BLaER1 (cell line): ENCODE measurements around the gene ZWINT.
A peak's percentile ranks its signal among the peaks of the same experiment; 100 is the strongest.

Experiments
- H3K27ac ChIP-seq: shearing (Covaris generic); formaldehyde crosslinking; 2 replicates; pipeline ENCODE4 v1.8.1; 2022
- H3K27me3 ChIP-seq: shearing (Covaris generic); formaldehyde crosslinking; 2 replicates; pipeline ENCODE4 v1.8.1; 2022
- H3K36me3 ChIP-seq: shearing (Covaris generic); formaldehyde crosslinking; 2 replicates; pipeline ENCODE4 v1.8.1; 2022
- H3K4me1 ChIP-seq: shearing (Covaris generic); formaldehyde crosslinking; 2 replicates; pipeline ENCODE4 v1.8.1; 2022
- H3K4me2 ChIP-seq: shearing (Covaris generic); formaldehyde crosslinking; 2 replicates; pipeline ENCODE4 v1.8.1; 2022
- H3K4me3 ChIP-seq: shearing (Covaris generic); formaldehyde crosslinking; 2 replicates; pipeline ENCODE4 v1.8.1; 2022
- H3K9ac ChIP-seq: shearing (Covaris generic); formaldehyde crosslinking; 2 replicates; pipeline ENCODE4 v1.8.1; 2022
- H3K9me3 ChIP-seq: shearing (Covaris generic); formaldehyde crosslinking; 2 replicates; pipeline ENCODE4 v1.8.1; 2022
- H4K20me1 ChIP-seq: shearing (Covaris generic); formaldehyde crosslinking; 2 replicates; pipeline ENCODE4 v1.8.1; 2022
- Cebpa-rat ChIP-seq: shearing (Covaris generic); IDR thresholded peaks from 2 replicates; pipeline ENCODE4 v1.8.1; 2022

ZWINT gene, protein sequence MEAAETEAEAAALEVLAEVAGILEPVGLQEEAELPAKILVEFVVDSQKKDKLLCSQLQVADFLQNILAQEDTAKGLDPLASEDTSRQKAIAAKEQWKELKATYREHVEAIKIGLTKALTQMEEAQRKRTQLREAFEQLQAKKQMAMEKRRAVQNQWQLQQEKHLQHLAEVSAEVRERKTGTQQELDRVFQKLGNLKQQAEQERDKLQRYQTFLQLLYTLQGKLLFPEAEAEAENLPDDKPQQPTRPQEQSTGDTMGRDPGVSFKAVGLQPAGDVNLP

DNA sequence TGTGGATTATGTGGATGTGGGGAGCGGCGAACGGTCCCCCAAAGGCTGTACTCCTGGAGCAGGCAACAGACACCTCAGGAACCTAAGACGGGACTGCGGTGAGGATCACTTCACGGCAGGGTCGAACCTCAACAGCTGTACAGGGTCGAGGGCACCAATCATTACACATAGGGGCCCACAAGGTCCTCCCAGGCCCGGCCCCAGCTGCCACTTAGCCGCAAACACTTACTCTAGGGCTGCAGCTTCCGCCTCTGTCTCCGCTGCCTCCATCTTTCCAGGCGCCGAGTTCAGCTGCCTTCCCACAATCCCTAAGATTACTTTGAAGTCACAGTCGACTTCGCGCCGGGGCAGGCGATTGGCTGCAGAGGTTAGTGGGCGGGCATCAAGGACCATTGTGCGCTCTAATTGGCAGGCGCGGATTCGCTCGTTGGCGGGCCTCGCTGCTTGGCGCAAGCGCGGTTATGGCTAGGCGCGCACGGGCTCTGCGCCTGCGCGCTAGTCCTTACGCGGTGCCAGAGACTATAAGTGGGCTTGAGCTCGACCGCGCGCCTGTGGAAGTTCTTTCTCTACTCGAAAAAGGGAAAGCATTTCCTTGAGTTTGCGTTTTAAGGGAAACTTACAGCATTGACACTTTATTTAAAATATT lies at the start of gene ZWINT:
Gene ZWINT, minus strand, starts transcription at position 293 of the 646 bp plus-strand sequence. Its CDS starts 23 bp downstream, at position 270.
- Histone ChIP-seq H4K20me1 (no peaks in the 10 kb centered on the region), H3K4me3 (peak within 1 kb of the TSS; percentile 81), H3K9me3 (no peaks in the 10 kb centered on the region), H3K4me2 (peak within 1 kb of the TSS; percentile 94), H3K27ac (peak within 1 kb of the TSS; percentile 89), H3K9ac (peak within 1 kb of the TSS; percentile 92), H3K4me1 (peaks cover 38% of the 10 kb centered on the region), H3K36me3 (peaks cover 30% of the 10 kb centered on the region), H3K27me3 (no peaks in the 10 kb centered on the region)
- no peak for TF ChIP-seq Cebpa-rat

DNA sequence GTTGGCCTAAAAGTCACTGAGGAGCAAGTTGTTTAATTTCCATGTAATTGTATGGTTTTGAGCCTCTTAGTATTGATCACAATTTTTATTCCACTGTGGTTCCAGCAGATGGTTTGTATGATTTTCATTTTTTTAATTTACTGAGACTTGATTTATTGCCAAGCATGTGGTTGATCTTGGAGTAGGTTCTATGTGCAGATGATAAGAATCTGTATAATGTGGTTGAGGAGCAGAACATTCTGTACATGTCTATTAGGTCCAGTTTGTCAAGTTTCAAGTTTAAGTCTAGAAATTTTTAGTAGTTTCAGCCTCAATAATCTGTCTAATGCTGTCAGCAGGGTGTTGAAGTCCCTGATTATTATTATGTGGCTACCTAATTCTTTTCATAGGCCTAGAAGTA lies 22.7 kb upstream of the ZWINT start:
- Histone ChIP-seq H3K9ac (no peak overlapping the region), H4K20me1 (no peaks in the 10 kb centered on the region), H3K9me3 (no peaks in the 10 kb centered on the region), H3K36me3 (no peaks in the 10 kb centered on the region), H3K4me1 (no peaks in the 10 kb centered on the region), H3K27ac (no peak overlapping the region), H3K27me3 (no peaks in the 10 kb centered on the region), H3K4me2 (no peak overlapping the region), H3K4me3 (no peak overlapping the region)
- TF ChIP-seq Cebpa-rat: no peak

DNA sequence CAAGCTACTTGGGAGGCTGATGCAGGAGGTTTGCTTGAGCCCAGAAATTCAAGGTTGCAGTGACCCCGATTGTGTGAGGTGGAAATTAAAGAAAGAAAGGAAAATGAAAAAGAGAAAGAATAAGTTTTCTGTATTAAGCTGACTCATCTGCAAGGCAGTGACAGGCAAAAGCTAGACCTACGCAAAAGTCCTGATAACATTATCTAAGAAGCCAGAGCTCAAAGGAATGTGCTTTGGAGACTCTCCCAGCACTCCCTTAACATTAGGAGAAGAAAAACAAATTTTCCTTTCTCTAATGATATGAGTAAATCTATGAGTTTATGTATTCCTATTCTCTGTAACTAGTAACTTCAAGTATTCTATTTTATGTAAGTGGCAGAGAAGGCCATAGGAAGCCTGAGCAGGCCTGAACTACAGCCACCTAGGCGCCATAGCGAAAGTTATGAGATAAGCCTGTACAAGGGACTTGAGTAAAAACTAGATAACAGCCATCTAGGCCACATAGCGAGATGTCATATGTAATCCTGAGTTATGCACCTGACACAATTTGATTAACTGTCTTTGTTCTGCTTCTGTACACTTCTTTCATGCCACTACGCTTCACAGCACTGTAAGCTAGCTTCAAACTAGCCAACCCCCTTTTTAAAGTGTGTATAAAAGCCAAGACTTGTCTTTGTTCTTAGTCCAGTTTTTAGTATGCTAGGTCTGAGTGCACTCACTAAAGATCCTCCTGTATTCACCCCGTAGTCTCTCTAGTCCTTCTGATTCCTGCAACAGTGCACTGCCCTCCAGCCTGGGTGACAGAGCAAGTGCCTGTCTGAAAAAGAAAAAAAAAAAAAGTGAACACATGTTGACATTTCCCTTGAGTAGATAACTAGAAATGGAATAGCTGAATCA lies 9.4 kb upstream of the ZWINT start:
- Histone ChIP-seq H3K27ac (no peak overlapping the region), H4K20me1 (no peaks in the 10 kb centered on the region), H3K27me3 (no peaks in the 10 kb centered on the region), H3K9ac (no peak overlapping the region), H3K9me3 (peaks cover 31% of the 10 kb centered on the region), H3K4me1 (no peaks in the 10 kb centered on the region), H3K4me2 (no peak overlapping the region), H3K4me3 (no peak overlapping the region), H3K36me3 (no peaks in the 10 kb centered on the region)
- no peak for TF ChIP-seq Cebpa-rat

DNA sequence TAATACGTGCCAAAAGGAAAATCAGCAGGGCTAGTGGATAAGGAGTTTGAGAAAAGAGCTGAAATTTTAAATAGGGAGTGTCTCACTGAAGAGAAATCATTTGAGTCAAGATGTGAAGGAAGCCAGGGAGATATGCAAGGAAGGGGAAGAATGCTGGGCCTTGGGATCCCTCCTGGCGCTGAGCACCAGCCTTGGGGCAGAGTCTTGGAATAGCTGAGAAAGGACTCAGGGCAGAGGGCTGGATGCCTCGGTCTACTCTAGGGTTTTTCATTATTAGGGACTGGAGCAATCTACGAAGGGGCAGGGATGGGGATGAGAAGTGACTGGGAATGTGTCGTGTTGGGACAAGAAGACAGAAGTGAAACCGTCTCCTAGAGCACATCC lies 484 bp downstream of the ZWINT start:
- no peak for TF ChIP-seq Cebpa-rat
- peak overlapping the region; percentile 89 for H3K27ac ChIP-seq
- H3K36me3 ChIP-seq: peaks cover 30% of the 10 kb centered on the region
- H3K4me1 ChIP-seq: peaks cover 38% of the 10 kb centered on the region
- no peaks in the 10 kb centered on the region for H4K20me1 ChIP-seq
- H3K9ac ChIP-seq: peak overlapping the region; percentile 92
- H3K4me2 ChIP-seq: peak overlapping the region; percentile 94
- H3K4me3 ChIP-seq: peak overlapping the region; percentile 81
- no peaks in the 10 kb centered on the region for H3K9me3 ChIP-seq
- H3K27me3 ChIP-seq: no peaks in the 10 kb centered on the region

DNA sequence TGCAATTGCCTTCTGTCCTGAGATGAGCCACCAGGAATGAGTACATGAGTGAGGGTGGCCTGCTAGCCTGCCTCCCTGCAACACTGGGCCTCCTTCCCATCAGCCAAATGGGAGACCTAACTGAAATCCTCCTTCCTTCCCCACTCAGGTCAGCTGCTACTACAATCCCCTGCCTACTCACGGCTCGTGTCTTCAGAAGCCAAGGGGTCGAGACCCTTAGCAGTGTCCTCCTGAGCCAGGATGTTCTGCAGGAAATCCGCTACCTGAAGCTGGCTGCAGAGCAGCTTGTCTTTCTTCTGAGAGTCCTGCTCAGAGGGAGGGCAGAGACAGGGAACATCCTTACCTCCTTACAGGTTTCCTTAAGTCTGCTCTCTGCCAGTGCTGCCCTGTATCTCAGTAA lies 1.2 kb downstream of the ZWINT start:
- peak overlapping the region; percentile 92; the same call in 1 of the 2 replicates for H3K9ac ChIP-seq
- peak overlapping the region; percentile 94 for H3K4me2 ChIP-seq
- no peaks in the 10 kb centered on the region for H3K9me3 ChIP-seq
- TF ChIP-seq Cebpa-rat: no peak
- H3K36me3 ChIP-seq: peaks cover 30% of the 10 kb centered on the region
- H3K4me3 ChIP-seq: peak overlapping the region; percentile 81
- peak overlapping the region; percentile 89; the same call in 1 of the 2 replicates for H3K27ac ChIP-seq
- no peaks in the 10 kb centered on the region for H4K20me1 ChIP-seq
- H3K4me1 ChIP-seq: peaks cover 38% of the 10 kb centered on the region
- H3K27me3 ChIP-seq: no peaks in the 10 kb centered on the region

DNA sequence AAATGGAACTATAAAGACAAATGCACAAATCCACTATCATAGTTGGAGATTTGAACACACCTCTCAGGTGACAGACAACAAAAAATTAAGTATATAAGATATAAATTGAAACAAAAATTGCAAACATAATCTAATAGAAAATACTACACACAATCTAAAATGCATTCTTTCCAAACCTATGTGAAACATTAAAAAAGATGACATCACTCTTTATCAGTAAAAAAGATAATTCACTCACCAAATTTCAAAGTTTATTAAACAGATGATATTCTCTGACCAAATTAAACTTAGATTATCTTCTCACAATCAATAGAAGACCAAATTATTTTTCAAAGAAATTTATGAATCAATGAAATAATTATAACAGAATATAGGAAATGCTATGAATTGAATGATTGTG lies 4.0 kb downstream of the ZWINT start:
- TF ChIP-seq Cebpa-rat: no peak
- Histone ChIP-seq H3K27ac (no peak overlapping the region), H3K36me3 (peaks cover 31% of the 10 kb centered on the region), H3K27me3 (no peaks in the 10 kb centered on the region), H4K20me1 (no peaks in the 10 kb centered on the region), H3K4me2 (no peak overlapping the region), H3K9ac (no peak overlapping the region), H3K4me3 (no peak overlapping the region), H3K9me3 (no peaks in the 10 kb centered on the region), H3K4me1 (peaks cover 31% of the 10 kb centered on the region)

DNA sequence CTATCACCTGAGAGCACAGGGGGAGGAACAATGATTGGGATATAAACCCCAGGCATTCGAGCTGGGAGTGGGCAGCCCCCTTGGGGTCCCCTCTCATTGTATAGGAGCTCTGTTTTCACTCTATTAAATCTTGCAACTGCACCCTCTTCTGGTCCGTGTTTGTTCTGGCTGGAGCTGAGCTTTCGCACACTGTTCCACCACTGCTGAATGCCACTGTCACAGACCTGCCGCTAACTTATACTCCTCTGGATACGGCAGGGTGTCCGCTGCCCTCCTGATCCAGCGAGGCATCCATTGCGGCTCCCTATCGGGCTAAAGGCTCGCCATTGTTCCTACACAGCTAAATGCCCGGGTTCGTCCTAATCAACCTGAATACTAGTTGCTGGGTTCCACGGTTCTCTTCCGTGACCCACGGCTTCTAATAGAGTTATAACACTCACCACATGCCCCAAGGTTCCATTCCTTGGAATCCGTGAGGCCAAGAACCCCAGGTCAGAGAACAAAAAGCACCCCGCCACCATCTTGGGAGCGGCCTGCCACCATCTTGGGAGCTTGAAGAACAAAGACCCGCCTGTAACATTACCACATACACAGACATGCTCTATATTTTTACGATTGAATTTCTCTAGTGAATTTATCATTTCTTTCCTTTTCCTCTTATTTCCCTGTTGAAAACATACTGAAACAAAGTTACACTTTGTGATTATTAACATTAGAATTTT lies 9.0 kb downstream of the ZWINT start:
- no peaks in the 10 kb centered on the region for H3K27me3 ChIP-seq
- H3K27ac ChIP-seq: no peak overlapping the region
- no peak overlapping the region for H3K9ac ChIP-seq
- no peaks in the 10 kb centered on the region for H3K9me3 ChIP-seq
- no peak overlapping the region for H3K4me2 ChIP-seq
- no peaks in the 10 kb centered on the region for H3K4me1 ChIP-seq
- peaks cover 6% of the 10 kb centered on the region for H3K36me3 ChIP-seq
- no peak overlapping the region for H3K4me3 ChIP-seq
- H4K20me1 ChIP-seq: no peaks in the 10 kb centered on the region
- TF ChIP-seq Cebpa-rat: no peak

DNA sequence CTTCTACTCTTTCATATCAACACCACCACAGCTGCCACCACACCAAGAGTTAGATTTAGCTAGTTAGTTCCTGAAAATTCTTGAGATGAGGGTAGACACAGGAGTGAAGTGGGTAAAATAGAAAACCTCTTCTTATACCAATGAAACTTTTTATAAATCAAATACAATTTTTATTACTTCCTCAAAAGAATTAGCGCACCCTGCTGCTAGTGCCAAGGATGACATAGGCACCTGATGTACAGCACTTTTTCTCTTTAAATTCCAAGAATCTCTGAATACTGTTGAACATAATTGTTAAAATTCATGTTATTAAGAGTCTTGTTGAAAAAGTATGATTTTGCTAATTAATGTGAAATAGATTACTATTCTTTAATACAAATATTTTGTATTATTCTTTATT lies 11.4 kb downstream of the ZWINT start:
- H3K36me3 ChIP-seq: peaks cover 6% of the 10 kb centered on the region
- no peaks in the 10 kb centered on the region for H3K9me3 ChIP-seq
- H3K27me3 ChIP-seq: no peaks in the 10 kb centered on the region
- H3K4me2 ChIP-seq: no peak overlapping the region
- H4K20me1 ChIP-seq: no peaks in the 10 kb centered on the region
- no peaks in the 10 kb centered on the region for H3K4me1 ChIP-seq
- H3K9ac ChIP-seq: no peak overlapping the region
- H3K27ac ChIP-seq: no peak overlapping the region
- TF ChIP-seq Cebpa-rat: no peak
- no peak overlapping the region for H3K4me3 ChIP-seq

DNA sequence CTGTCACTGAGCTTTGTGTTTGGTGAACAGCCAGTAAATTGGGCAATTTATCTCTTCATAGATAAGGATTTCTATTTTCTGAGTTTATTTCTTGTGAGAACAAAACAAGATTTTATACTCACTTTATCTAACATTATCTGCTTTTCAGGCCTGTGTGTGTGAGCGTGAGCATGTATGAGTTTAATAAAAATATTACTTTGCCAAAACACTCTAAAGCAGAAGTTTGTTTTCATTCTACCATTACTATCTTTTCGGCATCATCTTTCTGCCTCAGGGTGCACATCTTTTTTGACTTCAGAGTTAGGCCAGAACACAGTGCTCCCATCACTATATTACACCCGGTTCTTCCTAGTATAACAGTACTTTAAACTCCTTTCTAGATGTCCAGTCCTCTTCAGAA lies 13.0 kb downstream of the ZWINT start:
- H3K4me2 ChIP-seq: no peak overlapping the region
- H3K4me1 ChIP-seq: no peaks in the 10 kb centered on the region
- H3K27me3 ChIP-seq: no peaks in the 10 kb centered on the region
- no peaks in the 10 kb centered on the region for H4K20me1 ChIP-seq
- no peak for TF ChIP-seq Cebpa-rat
- no peak overlapping the region for H3K4me3 ChIP-seq
- no peaks in the 10 kb centered on the region for H3K9me3 ChIP-seq
- no peak overlapping the region for H3K27ac ChIP-seq
- H3K9ac ChIP-seq: no peak overlapping the region
- H3K36me3 ChIP-seq: peaks cover 6% of the 10 kb centered on the region
